Ramos (cell line): ENCODE measurements around the gene TF.

Source experiments
- in situ Hi-C: fragments of 300-500 bp; cut with MboI; formaldehyde crosslinking; loops from one replicate; pipeline ENCODE4 v1.14.3; 2022; ENCODE audit warnings: low sequenced_read_pairs; ENCODE audit not compliant: unreplicated experiment

TF gene

DNA sequence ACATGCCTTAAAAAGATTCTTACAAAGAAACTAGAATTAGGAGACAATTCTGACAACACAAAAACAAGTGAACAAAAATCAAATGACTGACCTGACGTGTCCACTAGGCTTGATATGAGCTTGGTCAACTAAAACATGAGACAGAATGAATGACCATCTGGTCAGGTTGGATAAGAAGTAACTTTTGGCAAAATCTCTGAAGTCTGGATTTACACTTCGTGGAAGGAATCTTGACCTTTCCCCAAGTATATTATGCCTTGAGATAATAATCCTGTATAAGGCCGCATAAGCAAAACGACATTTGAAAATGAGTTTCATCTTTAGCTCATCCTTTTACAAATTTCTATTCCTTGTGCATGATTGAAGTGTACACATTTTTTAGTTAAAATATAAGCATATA lies 1.1 kb upstream of the TF start:
- in situ Hi-C loops = no loop called here

DNA sequence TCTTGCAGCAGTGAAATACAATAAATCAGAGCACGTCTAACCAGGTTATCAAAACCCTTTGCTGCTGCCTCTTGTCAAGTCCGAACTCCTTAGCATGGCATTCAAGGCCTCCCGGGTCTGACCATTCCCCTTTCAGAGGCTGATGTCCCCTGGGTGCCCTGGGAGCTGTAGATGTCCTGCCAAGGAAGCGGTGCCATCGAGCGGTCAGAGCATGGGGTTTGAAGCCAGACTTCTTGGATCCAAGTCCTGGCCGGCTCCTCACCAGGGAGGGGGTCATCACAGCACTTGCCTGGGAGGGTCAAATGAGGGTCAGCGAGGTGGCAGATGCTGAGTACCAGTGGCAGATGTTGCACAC lies 496 bp downstream of the TF start:
- in situ Hi-C loops = no loop called here

DNA sequence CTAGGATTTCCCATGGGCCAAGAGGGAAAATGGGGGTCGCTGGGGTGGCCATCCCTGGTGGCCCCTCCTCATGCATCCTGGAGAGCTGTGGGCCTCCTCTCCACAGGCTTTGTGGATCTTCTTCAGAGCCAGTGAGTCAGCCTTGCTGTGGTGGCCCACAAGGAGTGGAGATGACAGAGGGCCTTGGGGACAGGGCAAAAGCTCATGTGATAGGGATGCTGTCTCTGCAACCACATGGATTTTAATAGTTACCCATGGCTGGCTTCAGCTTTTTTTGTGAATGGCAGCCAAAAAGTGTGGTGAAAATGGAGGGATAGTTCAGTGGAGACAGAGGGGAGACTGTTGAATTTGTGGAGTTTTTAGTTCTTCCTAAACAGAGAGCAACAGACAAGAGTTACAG lies 1.2 kb downstream of the TF start:
- in situ Hi-C loops = no loop called here

DNA sequence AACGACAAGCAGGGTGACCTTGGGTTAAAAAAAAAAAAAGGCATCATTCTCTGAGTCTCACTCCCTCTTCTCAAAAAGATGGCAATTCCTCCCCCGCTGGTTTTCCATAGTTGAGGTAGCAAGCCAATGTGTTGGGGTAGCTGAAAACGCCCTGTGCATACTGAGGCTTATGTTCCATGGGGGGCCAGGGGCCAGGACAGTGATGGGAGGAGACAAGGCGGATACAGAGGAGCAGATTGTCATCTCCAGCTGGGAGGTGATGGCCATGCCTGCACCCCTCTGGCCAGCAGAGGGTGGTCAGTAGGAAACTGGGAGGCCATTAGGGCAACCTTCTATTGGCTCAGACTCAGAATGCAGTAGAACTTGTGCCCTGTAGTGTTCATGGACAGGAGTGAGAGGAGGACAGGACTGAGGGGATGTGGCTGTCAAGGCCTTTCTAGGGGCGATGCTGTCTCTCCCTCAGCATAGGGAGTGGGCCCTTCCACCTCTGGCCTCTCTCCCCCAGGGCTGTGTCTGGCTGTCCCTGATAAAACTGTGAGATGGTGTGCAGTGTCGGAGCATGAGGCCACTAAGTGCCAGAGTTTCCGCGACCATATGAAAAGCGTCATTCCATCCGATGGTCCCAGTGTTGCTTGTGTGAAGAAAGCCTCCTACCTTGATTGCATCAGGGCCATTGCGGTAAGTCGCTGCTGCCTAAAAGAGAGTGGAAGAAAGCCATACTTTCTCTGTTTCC lies 1.9 kb downstream of the TF start:
- in situ Hi-C loops = no loop called here

DNA sequence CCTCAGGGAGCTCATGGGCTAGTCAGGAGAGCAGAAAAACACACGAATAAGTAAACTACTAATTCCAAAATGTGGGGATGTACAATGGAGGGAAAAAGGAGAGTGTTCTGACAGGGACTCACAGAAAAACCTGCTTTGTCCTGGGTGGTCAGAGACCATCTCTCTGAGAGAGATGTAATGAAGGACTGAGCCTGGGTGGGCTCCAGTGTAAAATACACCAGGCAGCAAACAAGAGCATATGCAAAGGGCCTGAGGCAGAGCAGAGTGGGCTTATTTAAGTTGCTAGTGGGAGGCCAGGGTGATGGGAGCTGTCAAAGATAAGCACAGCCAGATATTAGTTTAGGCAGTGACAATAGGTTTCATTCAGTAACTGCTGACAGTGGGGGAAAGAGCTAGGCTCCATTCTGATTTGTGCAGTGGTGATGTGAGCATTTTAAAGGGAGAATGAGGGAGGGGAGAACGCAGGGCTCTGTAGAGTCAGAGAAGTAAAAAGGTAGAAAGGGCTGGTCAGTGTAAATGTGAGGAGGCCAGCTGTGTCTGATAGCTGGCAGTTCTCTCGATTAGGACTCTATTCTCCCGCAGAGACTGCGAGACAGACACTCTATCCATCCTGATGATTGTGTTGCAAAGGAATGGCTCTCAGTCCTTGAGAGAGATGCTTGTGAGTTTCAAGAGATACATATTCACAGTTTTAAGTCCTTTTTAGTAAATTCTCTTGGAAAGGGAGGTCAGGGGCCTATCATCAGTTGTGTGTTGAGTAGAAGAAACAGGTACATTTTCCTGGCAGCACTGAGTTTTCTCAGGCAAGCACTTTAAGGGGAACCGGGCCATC lies 3.5 kb downstream of the TF start:
- in situ Hi-C loops = no loop called here

DNA sequence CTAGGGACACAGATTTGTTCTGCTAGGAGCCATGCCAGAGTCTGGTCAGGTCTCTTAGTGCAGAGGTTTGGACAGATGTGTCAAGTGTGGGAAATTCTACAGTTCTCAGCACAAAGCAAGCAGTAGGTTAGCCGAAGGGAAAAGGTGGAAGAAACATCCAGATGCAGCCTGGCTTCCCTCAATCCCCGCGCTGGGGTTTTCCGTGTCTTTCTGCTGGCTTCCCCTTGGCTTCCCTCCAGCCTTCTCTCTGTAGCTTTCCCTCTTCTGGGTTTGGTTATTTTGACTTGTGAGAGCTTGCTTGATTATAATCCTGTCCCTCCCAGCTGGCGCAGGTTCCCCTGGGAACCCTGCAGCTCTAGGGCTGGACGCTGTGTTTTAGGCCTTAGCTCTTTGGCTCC lies 4.1 kb downstream of the TF start:
- in situ Hi-C loops = no loop called here

DNA sequence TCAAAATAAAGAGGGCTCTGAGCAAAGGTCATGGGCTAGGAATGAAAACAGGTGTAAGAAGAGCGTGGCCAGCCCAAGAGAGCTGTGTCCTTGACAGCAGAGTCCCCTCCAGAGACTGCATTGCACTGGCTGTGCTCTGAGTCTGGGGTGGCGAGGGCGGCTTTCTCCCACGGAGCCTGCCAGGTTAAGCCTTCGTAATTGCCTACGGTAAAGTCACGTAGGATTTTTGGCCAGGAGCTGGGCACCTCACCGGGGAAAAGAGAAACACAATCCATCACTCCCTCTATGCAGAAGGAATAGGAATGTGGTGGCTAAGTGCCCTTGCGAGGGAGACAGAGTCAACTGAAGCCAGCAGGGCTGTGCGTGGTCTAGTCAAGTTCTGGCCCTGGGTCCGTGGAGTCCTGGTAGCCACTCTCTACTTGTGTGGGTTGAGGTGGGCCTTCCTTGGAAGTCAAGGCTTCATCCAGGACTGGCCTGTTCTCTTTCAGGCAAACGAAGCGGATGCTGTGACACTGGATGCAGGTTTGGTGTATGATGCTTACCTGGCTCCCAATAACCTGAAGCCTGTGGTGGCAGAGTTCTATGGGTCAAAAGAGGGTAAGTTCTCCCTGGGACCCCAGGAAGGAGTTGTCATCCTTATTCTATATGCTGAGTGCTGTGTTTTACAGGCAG lies 7.0 kb downstream of the TF start:
- in situ Hi-C loops = no loop called here

DNA sequence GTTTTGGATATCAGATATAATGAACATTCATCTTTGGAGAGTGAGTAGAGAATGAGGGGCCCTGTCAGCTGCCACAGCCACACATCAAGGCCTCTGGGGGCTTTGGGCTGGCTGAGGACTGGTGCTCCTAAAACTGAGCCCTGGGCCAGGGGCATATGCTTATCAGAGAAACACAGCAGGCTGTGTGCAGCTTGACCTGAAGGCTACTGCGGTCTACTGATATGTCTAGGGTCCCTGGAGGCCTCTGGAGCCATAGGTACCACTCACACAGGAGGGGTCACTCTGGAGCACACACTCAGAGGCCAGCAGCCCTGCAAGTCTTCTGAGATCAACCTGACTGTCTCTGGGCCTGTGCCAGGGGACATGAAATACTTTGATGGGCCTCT lies 7.6 kb downstream of the TF start:
- in situ Hi-C loops = no loop called here

DNA sequence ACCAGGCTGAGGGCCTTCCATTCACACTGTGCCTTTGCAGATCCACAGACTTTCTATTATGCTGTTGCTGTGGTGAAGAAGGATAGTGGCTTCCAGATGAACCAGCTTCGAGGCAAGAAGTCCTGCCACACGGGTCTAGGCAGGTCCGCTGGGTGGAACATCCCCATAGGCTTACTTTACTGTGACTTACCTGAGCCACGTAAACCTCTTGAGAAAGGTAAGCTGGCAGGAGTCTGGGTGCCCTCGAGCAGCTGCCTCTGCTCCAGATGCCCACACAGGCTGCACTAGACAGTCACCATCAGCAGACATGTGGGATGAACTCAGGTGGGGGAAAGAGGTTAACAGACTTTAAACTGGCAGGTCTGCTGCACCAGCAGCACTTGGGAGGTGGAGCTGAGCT lies 8.3 kb downstream of the TF start:
- in situ Hi-C loops = no loop called here

DNA sequence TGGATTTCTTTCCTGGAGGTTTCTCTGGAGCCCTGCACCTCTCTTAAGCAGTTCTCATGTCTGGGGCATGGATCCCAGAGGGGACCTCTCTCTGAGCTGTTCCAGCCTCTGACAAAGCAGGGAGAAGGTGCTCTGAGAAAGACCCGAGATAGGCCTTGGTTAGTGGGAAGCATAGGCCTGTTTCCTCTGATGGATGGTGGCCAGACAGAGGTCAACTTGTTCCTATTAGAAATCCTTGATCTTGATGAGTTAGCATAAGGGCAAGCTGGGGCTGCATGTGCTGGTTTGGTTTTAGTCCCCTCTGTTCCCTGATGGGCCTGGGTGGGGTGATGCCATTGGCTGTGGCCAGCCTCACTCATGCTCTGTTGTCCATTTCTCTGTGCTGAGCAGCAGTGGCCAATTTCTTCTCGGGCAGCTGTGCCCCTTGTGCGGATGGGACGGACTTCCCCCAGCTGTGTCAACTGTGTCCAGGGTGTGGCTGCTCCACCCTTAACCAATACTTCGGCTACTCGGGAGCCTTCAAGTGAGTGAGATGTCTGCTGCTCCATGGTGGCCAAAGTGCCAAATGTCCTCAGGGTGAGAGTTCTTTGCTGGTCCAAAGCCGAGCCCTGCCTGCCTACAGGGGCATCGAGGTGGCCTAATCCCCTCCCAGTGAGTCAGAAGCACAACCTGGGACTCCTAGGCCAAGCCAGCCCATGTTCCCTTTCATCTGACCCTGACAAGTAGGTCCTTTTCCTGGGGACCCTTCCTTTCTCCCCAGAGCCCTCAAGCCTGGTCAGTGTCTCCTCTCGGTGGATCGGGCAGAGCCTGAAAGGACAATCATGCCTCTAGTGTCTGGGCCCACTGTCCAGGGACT lies 9.0 kb downstream of the TF start:
- in situ Hi-C loops = no loop called here

DNA sequence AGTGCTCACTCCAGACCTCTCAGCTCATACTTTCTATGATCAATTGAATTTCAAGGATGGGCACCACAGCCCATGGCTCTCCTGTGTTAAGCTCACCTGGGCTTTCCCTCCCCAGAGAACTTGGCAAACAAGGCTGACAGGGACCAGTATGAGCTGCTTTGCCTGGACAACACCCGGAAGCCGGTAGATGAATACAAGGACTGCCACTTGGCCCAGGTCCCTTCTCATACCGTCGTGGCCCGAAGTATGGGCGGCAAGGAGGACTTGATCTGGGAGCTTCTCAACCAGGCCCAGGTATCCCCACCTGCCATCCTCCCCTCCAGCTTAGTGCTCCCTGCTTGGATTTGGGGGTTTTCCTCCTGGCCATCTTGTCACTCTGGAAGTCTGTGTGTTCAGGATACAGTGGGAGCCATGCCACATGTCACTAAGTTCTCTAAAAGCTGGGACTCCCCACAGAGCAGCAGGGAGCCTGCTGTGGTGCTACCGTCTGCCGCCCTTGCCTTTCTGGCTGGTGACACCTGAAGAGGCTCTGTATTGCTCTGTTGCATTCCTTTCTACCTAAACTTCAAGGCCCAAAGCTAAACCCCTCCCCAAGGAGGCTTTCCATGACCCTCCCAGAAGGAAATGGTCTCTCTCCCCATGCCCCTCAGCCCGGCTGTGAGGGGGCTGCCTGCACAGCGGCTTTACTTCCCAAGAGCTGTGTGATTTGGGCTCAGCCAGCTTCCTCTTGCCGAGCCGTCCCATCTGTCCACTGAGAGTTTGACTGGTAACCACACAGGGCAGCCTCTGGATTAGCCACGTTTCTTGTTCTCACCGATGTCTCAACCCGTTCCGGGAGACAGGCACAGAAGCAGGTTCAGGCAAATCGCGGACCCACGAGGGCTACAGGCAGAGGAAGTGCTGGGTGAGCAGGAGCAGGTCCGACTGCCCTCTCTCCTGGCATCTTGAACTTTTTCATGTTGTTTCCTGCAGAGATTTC lies 10.8 kb downstream of the TF start:
- in situ Hi-C loops = no loop called here

DNA sequence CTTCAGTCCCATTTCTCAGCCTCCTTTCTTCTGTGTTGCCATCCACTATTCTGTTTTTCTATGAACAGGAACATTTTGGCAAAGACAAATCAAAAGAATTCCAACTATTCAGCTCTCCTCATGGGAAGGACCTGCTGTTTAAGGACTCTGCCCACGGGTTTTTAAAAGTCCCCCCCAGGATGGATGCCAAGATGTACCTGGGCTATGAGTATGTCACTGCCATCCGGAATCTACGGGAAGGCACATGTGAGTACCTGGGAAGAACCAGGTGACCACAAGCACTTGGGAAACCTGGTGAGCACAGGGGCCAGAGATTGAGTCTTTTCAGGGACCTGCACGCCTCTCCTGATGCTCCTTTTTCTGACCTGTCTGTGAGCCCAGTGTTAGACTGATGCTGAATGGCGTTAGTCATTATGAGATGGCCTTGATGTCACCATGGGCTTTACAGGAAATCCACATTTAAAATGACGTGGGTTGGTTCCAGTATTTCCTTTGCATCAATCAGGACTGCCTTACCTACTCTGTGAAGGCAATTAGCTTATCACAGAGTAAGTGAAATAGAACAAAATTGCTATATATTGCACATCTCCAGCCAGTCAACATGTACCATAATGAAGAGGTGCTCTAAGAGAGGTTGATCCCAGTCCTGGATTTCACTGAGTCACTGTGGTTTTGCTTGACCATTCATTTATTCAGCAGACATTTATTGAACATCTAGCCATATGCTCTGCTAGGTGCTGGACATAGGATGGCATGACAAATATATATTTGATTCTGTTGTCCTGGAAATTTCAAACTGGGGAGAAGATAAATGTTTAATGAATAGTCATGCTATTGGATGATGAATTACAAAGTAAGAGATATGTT lies 11.7 kb downstream of the TF start:
- in situ Hi-C loops = no loop called here

DNA sequence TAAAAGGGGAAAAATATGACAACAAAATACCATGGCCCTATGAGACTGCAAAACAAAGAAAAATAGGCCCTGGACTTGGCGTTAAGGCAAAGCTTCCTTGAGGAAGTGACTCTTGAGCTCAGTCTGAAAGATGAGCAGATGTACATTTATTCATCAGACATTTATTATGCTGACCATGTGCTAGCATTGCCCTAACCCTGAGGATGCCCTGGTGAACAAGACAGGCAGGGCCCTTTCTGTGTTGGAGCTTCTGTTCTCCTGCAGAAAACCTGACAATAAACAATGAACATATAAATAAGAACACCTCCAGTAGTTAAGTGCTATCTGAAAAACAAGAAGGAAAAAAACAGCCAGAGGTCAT lies 12.4 kb downstream of the TF start:
- in situ Hi-C loops = no loop called here

DNA sequence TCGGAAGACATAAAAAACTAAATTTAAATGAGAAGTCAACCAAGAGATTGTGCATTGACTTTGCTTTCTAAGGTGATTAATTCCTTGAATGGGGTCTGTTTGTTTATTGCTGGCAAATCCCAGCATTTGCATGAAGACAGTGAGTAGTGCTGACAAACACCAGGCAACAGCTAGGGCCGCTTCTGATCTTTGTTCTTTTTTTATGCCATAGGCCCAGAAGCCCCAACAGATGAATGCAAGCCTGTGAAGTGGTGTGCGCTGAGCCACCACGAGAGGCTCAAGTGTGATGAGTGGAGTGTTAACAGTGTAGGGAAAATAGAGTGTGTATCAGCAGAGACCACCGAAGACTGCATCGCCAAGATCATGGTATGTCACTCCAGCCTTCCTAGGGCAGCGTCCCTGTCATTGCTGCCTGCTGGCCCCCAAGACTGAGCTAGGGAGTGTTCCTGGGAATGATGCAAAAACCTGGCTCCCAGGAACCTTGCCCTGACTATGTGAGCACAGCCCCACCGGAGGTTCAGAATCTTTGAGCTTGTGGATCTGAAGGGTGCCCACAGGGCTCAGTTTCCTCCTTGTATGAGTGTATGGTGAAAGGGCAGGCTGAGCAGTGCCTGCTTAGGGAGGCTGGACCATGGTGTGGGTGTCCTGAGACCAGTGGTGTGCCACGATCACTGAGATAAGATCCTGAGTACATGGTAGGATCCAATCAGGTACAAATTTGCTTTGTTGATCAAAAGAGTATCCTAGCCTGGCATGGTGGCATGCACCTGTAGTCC lies 13.0 kb downstream of the TF start:
- in situ Hi-C loops = no loop called here

DNA sequence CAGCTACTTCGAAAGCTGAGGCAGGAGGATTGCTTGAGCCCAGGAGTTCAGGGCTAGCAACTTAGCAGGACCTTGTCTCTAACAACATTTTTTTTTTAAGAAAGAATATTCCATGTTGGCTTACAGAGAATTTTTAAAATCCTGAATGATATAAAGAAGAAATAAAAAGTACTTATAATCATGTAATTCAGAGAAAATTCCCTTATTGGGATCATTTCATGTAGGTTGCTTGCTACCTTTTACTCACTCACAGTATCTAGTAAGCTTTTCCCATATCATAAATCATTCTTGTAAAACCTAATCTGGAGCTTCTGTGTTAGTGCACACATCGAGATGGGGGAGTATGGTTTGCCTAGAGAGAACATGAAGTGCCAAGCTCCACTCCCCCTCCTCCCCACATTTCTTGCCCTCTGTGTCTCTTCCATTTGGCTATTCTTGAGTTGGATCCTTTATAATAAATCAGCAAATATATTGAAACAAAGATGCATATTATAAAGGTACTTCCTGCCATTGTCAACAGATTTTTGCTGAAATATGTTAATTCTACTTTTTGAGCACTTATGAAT lies 13.6 kb downstream of the TF start:
- in situ Hi-C loops = no loop called here

DNA sequence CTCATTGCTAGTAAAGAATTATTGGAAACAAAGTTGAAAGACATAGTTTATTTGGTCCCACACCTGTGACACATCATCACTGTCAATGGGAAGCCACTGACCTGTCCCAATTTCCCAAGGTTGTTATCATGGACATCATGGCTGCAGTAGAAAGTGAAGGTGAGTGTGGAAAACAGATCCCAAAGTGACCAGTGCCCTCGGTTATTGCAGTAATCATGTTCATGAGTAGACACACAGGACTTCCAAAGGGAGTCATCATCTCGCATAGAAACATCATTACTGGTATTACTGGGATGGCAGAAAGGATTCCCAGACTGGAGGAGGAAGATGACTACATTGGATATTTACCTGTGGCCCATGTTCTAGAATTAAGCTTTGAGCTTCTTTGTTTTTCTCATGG lies 14.7 kb downstream of the TF start:
- in situ Hi-C loops = no loop called here

DNA sequence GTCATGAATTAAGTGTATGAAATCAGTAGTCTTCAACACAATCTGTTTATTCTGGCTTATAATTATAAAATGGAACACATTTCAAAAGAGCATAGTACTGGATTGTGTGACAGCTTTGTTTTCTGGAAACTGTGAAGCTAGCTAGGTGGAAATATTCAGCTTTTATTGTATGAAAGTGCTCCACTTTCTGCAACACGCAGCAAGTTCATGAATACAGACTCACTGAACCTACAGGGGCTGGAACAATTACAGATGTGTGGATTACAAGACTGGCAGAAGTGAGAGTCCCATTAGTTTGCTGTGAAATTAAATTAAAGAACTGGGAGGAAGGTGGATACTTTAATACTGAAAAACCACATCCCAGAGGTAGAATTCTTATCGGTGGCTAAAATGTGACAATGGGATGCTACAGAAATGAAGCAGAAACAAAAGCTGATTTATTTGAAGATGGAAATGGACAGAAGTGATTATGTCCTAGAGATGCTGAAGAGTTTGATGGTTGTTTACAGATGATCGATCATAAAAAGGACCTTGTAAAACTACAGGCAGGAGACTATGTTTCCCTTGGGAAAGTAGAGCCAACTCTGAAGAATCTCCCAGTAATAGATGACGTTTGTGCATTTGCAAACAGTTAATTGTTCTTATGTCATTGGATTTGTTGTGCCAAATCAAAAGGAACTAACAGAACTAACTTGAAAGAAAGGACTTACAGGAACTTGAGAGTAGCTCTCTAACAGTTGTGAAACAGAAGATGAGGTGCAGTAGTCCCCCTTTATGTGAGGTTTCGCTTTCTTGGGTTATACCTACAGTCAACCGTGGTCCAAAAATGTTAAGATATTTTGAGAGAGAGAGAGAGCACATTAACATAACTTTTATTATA lies 15.7 kb downstream of the TF start:
- in situ Hi-C loops = no loop called here
